SK-N-SH (cell line): ENCODE measurements around the gene KAT6B. TPM values are rescaled to one million over a fixed set of nuclear protein-coding genes. Genes with fewer than 3 reads are reported as not detected.

ENCODE experiments used
- CTCF ChIA-PET: fragments of 300-600, 350-600 bp; formaldehyde crosslinking; extraction: SDS; loops from one replicate; lab custom pipeline; 2021; lab: Yijun Ruan, JAX
- POLR2A ChIA-PET: fragments of 350-600 bp; sonication (Branson Sonifier 250); formaldehyde crosslinking; extraction: SDS; loops from one replicate; lab custom pipeline; 2020; ENCODE audit warnings: antibody characterized with exemption, inconsistent platforms; lab: Yijun Ruan, JAX
- DNase-seq: peaks from one replicate; pipeline ENCODE4 v3.0.0; 2012
- H2AFZ ChIP-seq: fragments of 200-600 bp; sonication (generic); 2 replicates; pipeline ENCODE4 v1.8.1; 2016; ENCODE audit warnings: antibody characterized with exemption, mild to moderate bottlenecking, low read depth
- H3F3A ChIP-seq: fragments of 200-600 bp; sonication (generic); replicated peaks from 2 replicates; pipeline ENCODE3; 2016; ENCODE audit warnings: antibody characterized with exemption, mild to moderate bottlenecking; ENCODE audit not compliant: insufficient read depth
- H3K27ac ChIP-seq, 2 experiments: fragments of 200-500 bp in 1 of 2; fragments of 200-600 bp in 1 of 2; sonication (Bioruptor generic) in 1 of 2; sonication (generic), shearing (Covaris generic) in 1 of 2; 2 replicates each; pipeline versions ENCODE4 v1.5.1 to v1.6.1; 2014 to 2016; ENCODE audit warnings: low read depth in 2 of 2, inconsistent platforms in 1 of 2, low read length in 1 of 2, mild to moderate bottlenecking in 1 of 2, mixed read lengths in 1 of 2
- H3K27me3 ChIP-seq: fragments of 200-600 bp; sonication (generic), shearing (Covaris generic); 2 replicates; pipeline ENCODE4 v1.6.1; 2016; ENCODE audit warnings: mixed run types; ENCODE audit not compliant: insufficient read depth
- H3K36me3 ChIP-seq, 2 experiments: fragments of 200-500 bp in 1 of 2; fragments of 200-600 bp in 1 of 2; sonication (Bioruptor generic) in 1 of 2; sonication (generic) in 1 of 2; replicated peaks in 1 of 2; 2 replicates each; pipeline versions ENCODE3 to v1.5.1; 2014 to 2016; ENCODE audit warnings: low read length in 1 of 2, mild to moderate bottlenecking in 1 of 2; ENCODE audit not compliant: insufficient read depth in 2 of 2, control insufficient read depth in 1 of 2
- H3K4me1 ChIP-seq, 2 experiments: fragments of 200-500 bp in 1 of 2; fragments of 200-600 bp in 1 of 2; sonication (Bioruptor generic) in 1 of 2; sonication (generic), shearing (Covaris generic) in 1 of 2; 2 replicates each; pipeline versions ENCODE4 v1.5.1 to v1.6.1; 2014 to 2016; ENCODE audit warnings: low read depth in 1 of 2, low read length in 1 of 2, mixed run types in 1 of 2; ENCODE audit not compliant: insufficient read depth in 2 of 2, control insufficient read depth in 1 of 2
- H3K4me2 ChIP-seq: fragments of 200-600 bp; sonication (generic), shearing (Covaris generic); 2 replicates; pipeline ENCODE4 v1.6.1; 2017; ENCODE audit warnings: mixed run types
- H3K4me3 ChIP-seq, 2 experiments: fragments of 200-500 bp in 1 of 2; fragments of 200-600 bp in 1 of 2; sonication (Bioruptor generic) in 1 of 2; sonication (generic), shearing (Covaris generic) in 1 of 2; 2 replicates each; pipeline versions ENCODE4 v1.5.1 to v1.8.1; 2014 to 2016; ENCODE audit warnings: low read depth in 2 of 2, inconsistent platforms in 1 of 2, low read length in 1 of 2, mild to moderate bottlenecking in 1 of 2, mixed read lengths in 1 of 2, moderate library complexity in 1 of 2
- H3K79me2 ChIP-seq: fragments of 200-600 bp; sonication (generic); 2 replicates; pipeline ENCODE4 v1.8.1; 2017; ENCODE audit warnings: mild to moderate bottlenecking; ENCODE audit not compliant: insufficient read depth
- H3K9ac ChIP-seq: fragments of 200-600 bp; sonication (generic); 2 replicates; pipeline ENCODE4 v1.6.1; 2017; ENCODE audit warnings: mixed run types
- H3K9me2 ChIP-seq: fragments of 200-600 bp; sonication (generic); 2 replicates; pipeline ENCODE4 v1.6.1; 2017; ENCODE audit warnings: mixed run types
- H3K9me3 ChIP-seq: fragments of 200-600 bp; sonication (generic); 2 replicates; pipeline ENCODE4 v1.6.1; 2017; ENCODE audit warnings: mixed run types, mild to moderate bottlenecking, moderate library complexity
- H4K20me1 ChIP-seq: fragments of 200-600 bp; sonication (generic); 2 replicates; pipeline ENCODE4 v1.6.1; 2017; ENCODE audit warnings: mild to moderate bottlenecking, mixed run types; ENCODE audit not compliant: insufficient read depth
- CTCF ChIP-seq: fragments of 200-600 bp; sonication (generic); IDR thresholded peaks from 2 replicates; pipeline ENCODE4 v1.6.1; 2017; ENCODE audit warnings: antibody characterized with exemption, mild to moderate bottlenecking, moderate library complexity
- ELF1 ChIP-seq: IDR thresholded peaks from 2 replicates; pipeline ENCODE4 v1.4.0; 2012
- EP300 ChIP-seq, 2 experiments: IDR thresholded peaks; 2 replicates each; pipeline versions ENCODE4 v1.4.0 to v1.6.1; 2012; ENCODE audit warnings: borderline replicate concordance in 1 of 2, low read depth in 1 of 2, low read length in 1 of 2
- FOXM1 ChIP-seq: IDR thresholded peaks from 2 replicates; pipeline ENCODE4 v1.4.0; 2012; ENCODE audit warnings: low read depth, mild to moderate bottlenecking
- IRF3 ChIP-seq: fragments of 150-350 bp; IDR thresholded peaks from 2 replicates; pipeline ENCODE4 v1.6.1; 2016; ENCODE audit warnings: mild to moderate bottlenecking, low read depth, low read length
- JUND ChIP-seq: IDR thresholded peaks from 2 replicates; pipeline ENCODE4 v1.4.0; 2012
- MEF2A ChIP-seq: IDR thresholded peaks from 2 replicates; pipeline ENCODE4 v1.4.0; 2012; ENCODE audit warnings: low read depth, borderline replicate concordance
- PBX3 ChIP-seq: IDR thresholded peaks from 2 replicates; pipeline ENCODE4; 2012
- RCOR1 ChIP-seq: fragments of 150-350 bp; IDR thresholded peaks from 2 replicates; pipeline ENCODE4 v1.6.1; 2017; ENCODE audit warnings: antibody characterized with exemption, low read length
- REST ChIP-seq: IDR thresholded peaks from 2 replicates; pipeline ENCODE4 v1.6.1; 2012; ENCODE audit warnings: mild to moderate bottlenecking, low read depth, low read length, moderate library complexity
- TAF1 ChIP-seq: IDR thresholded peaks from 2 replicates; pipeline ENCODE4 v1.6.1; 2012; ENCODE audit warnings: low read depth, mild to moderate bottlenecking, low read length, moderate library complexity, borderline replicate concordance
- TCF12 ChIP-seq: IDR thresholded peaks from 2 replicates; pipeline ENCODE4 v1.4.0; 2012
- TEAD4 ChIP-seq: IDR thresholded peaks from 2 replicates; pipeline ENCODE4 v1.4.0; 2012; ENCODE audit warnings: mild to moderate bottlenecking, borderline replicate concordance; ENCODE audit not compliant: insufficient read depth
- USF1 ChIP-seq: IDR thresholded peaks from 2 replicates; pipeline ENCODE4 v1.4.0; 2012; ENCODE audit warnings: low read depth, borderline replicate concordance
- WGBS: methylation state at CpG from one replicate; pipeline ENCODE4 v1.1.6; 2017; ENCODE audit warnings: low lambda C conversion rate; 5-methylcytosine and 5-hydroxymethylcytosine counted together
- polyA plus RNA-seq, 3 experiments: library from polyadenylated mRNA; depleted of rRNA; stranded (reverse); fragments of >200 nt; gene quantifications; 2 replicates each; pipeline ENCODE4 v1.2.3, GENCODE V29; 2012

The KAT6B gene
- polyA plus RNA-seq, 1 of the 3 experiments (the other 2 are of a cell fraction), result 4.3 TPM

- Histone ChIP-seq H4K20me1 (no peaks in the 10 kb centered on the region), H3K9me3 (no peaks in the 10 kb centered on the region), H3K36me3 (peaks cover 24 to 28% of the 10 kb centered on the region in 2 experiments), H3K4me1 (peaks cover 6 to 18% of the 10 kb centered on the region in 2 experiments; a peak in 2 of 4 replicates), H3F3A (no peaks in the 10 kb centered on the region), H3K27ac (no peak overlapping the region), H3K4me3 (no peak overlapping the region), H3K4me2 (no peak overlapping the region), H3K27me3 (no peaks in the 10 kb centered on the region), H3K9ac (no peak overlapping the region), H3K9me2 (no peaks in the 10 kb centered on the region), H3K79me2 (no peaks in the 10 kb centered on the region), H2AFZ (no peak overlapping the region)
- DNase-seq, result no peak
- WGBS, result 98% methylated on average over 5 of the region's 6 CpGs
- no peak for TF ChIP-seq EP300 (IDR thresholded peaks at IDR 0.05; ENCODE audit: borderline replicate concordance in 1 of 2, low read depth in 1 of 2, low read length in 1 of 2)
- TF ChIP-seq PBX3, result no peak
- TF ChIP-seq USF1, result no peak
- no peak for TF ChIP-seq MEF2A
- no peak for TF ChIP-seq JUND
- ChIA-PET CTCF (interaction anchor here (0.7 to 4.1 kb wide), 4 partner anchors 181 to 775 kb away, joined by 3 to 32 read pairs (median 8); no protein-coding TSS in a partner anchor), POLR2A (no interaction called here)
Measured at GRCh38 chr10:75018251-75018650, 191.9 kb downstream of the KAT6B start.

- H3F3A ChIP-seq, result no peaks in the 10 kb centered on the region
- no peak overlapping the region for H2AFZ ChIP-seq
- H3K9me3 ChIP-seq, result no peaks in the 10 kb centered on the region
- H3K79me2 ChIP-seq, result no peaks in the 10 kb centered on the region
- no peaks in the 10 kb centered on the region for H4K20me1 ChIP-seq
- H3K9me2 ChIP-seq, result no peaks in the 10 kb centered on the region
- H3K4me1 ChIP-seq, result peaks cover 3 to 18% of the 10 kb centered on the region in 2 experiments; a peak in 2 of 4 replicates
- WGBS, result 85% methylated on average over 7 of the region's 8 CpGs
- DNase-seq, result no peak
- no peak overlapping the region for H3K9ac ChIP-seq
- ChIA-PET POLR2A (no interaction called here), CTCF (interaction anchor here (0.7 to 4.1 kb wide), 3 partner anchors 182 to 775 kb away, joined by 3 to 32 read pairs (median 4); no protein-coding TSS in a partner anchor)
- H3K4me3 ChIP-seq, result no peak overlapping the region
- H3K4me2 ChIP-seq, result no peak overlapping the region
- no peak overlapping the region for H3K27ac ChIP-seq
- peaks cover 26 to 28% of the 10 kb centered on the region in 2 experiments for H3K36me3 ChIP-seq
- H3K27me3 ChIP-seq, result no peaks in the 10 kb centered on the region
- TF ChIP-seq TAF1 (no peak), TEAD4 (no peak), ELF1 (no peak), FOXM1 (no peak), REST (no peak), PBX3 (no peak), RCOR1 (no peak), MEF2A (no peak), CTCF (no peak), TCF12 (no peak), JUND (no peak), IRF3 (no peak), EP300 (IDR thresholded peaks at IDR 0.05; ENCODE audit: borderline replicate concordance in 1 of 2, low read depth in 1 of 2, low read length in 1 of 2) (no peak)
Measured at GRCh38 chr10:75018686-75019307, 192.4 kb downstream of the KAT6B start.
